Neural crest cell (in vitro differentiated cells): Measurements from ENCODE around the gene AP1B1. TPM values are rescaled to one million over a fixed set of nuclear protein-coding genes. Genes with fewer than 3 reads are reported as not detected.

ENCODE experiments used
- DNase-seq: peaks from one replicate; pipeline ENCODE4 v3.0.0; 2021; ENCODE audit warnings: low read depth, mixed read lengths, low spot score
- H3K27ac Mint-ChIP-seq: one replicate; pipeline ENCODE4 v1.8.0; 2021; ENCODE audit warnings: mild to moderate bottlenecking, mixed read lengths; ENCODE audit not compliant: unreplicated experiment
- H3K27me3 Mint-ChIP-seq: 2 replicates; pipeline ENCODE4 v1.8.0; 2021; ENCODE audit warnings: low read depth, mild to moderate bottlenecking, mixed read lengths
- H3K36me3 Mint-ChIP-seq: 2 replicates; pipeline ENCODE4 v1.8.0; 2021; ENCODE audit warnings: low read depth, mild to moderate bottlenecking, mixed read lengths
- H3K4me1 Mint-ChIP-seq: 2 replicates; pipeline ENCODE4 v1.8.0; 2021; ENCODE audit warnings: mixed read lengths
- H3K4me3 Mint-ChIP-seq: one replicate; pipeline ENCODE4 v1.8.0; 2021; ENCODE audit warnings: mild to moderate bottlenecking, mixed read lengths
- H3K9me3 Mint-ChIP-seq: 2 replicates; pipeline ENCODE4 v1.8.0; 2021; ENCODE audit warnings: mixed read lengths
- CTCF ChIP-seq: fragments of 200-600 bp; sonication (generic); conservative IDR thresholded peaks from 2 replicates; pipeline ENCODE4 v1.5.0; 2021; ENCODE audit warnings: antibody characterized with exemption, mild to moderate bottlenecking
- total RNA-seq: library from RNA; stranded (reverse); gene quantifications from 2 replicates; pipeline ENCODE4 v1.2.1, GENCODE V29; 2021

The AP1B1 gene
- total RNA-seq, 1 donor from 2014 or later, result 58.4 TPM

DNA sequence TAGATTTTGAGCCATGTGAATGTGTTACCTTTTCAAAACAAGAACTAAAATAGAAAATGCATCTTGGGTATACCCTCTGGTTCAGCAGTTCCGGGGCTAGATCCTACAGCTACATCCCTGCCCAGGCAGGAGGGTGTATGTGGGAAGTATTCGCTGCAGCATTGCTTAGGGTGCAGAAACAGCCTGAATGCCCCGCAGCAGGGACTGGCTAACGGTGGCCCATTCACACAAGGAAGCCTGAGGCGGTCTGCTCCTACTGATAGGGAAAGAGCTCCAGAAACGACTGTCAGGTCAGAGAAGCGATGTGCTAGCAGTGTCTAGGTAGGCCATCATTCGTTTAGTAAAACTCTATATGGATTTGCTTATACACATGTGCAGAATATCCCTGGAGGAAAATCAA, 63.0 kb downstream of the AP1B1 start:
- peak overlapping the region; percentile 35 for H3K27ac Mint-ChIP-seq
- H3K36me3 Mint-ChIP-seq, result no peaks in the 10 kb centered on the region
- H3K4me3 Mint-ChIP-seq, result no peak overlapping the region
- no peaks in the 10 kb centered on the region for H3K27me3 Mint-ChIP-seq
- peaks cover 15% of the 10 kb centered on the region for H3K4me1 Mint-ChIP-seq
- H3K9me3 Mint-ChIP-seq, result no peaks in the 10 kb centered on the region
- DNase-seq, result no peak
- TF ChIP-seq CTCF, result no peak

- no peak overlapping the region for H3K4me3 Mint-ChIP-seq
- no peak overlapping the region for H3K27ac Mint-ChIP-seq
Measured at GRCh38 chr22:29323641-29324040, 64.7 kb downstream of the AP1B1 start.

DNA sequence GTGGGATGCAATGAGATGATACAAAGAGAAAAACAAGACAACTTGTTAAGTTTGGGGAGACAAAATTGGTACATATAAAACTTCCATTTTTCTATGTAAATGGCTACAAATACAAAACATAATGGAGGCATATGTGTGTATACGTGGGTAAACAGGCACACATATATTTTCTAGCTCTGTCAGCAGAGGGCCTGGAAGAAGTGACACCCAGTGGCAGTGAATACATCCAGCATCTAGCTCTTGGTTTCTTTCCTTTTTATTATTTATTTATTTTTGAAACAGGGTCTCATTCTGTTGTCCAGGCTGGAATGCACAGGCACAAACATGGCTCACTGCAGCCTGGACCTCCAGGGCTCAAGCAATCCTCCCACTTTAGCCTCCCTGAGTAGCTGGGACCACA, 67.8 kb downstream of the AP1B1 start:
- no peak for DNase-seq
- Mint-ChIP-seq H3K9me3 (no peaks in the 10 kb centered on the region), H3K27me3 (peaks cover 24% of the 10 kb centered on the region), H3K36me3 (no peaks in the 10 kb centered on the region), H3K27ac (no peak overlapping the region), H3K4me3 (no peak overlapping the region), H3K4me1 (peaks cover 4% of the 10 kb centered on the region)
- TF ChIP-seq CTCF, result peak; percentile 32

More at GRCh38 chr22:29323641-29324040, 64.7 kb downstream of the AP1B1 start:
- Mint-ChIP-seq H3K27me3 (no peaks in the 10 kb centered on the region), H3K9me3 (no peaks in the 10 kb centered on the region), H3K36me3 (no peaks in the 10 kb centered on the region), H3K4me1 (peaks cover 10% of the 10 kb centered on the region)
- no peak for TF ChIP-seq CTCF
- no peak for DNase-seq

DNA sequence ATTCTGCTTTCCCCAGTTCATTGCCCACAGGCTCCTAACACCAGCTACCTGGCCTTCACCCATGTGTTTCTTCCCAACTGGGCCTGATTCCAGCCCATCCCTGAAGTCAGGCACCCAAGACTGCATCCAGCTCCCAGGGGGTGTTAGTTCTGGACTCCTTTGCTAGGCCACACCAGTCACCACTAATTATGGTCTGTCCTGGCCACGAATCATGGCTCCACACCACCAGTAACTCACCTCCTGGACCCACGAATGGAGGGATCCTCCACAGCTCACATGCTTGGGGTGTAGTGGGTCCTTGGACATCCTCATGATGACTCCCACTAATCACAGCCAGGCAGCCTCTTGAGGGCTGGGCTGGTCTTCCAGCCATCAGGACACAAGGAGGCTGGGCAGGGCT, 69.3 kb downstream of the AP1B1 start:
- Mint-ChIP-seq H3K27me3 (peaks cover 32% of the 10 kb centered on the region), H3K4me1 (peaks cover 5% of the 10 kb centered on the region), H3K27ac (no peak overlapping the region), H3K4me3 (no peak overlapping the region), H3K9me3 (no peaks in the 10 kb centered on the region), H3K36me3 (no peaks in the 10 kb centered on the region)
- no peak for TF ChIP-seq CTCF
- DNase-seq, result no peak

DNA sequence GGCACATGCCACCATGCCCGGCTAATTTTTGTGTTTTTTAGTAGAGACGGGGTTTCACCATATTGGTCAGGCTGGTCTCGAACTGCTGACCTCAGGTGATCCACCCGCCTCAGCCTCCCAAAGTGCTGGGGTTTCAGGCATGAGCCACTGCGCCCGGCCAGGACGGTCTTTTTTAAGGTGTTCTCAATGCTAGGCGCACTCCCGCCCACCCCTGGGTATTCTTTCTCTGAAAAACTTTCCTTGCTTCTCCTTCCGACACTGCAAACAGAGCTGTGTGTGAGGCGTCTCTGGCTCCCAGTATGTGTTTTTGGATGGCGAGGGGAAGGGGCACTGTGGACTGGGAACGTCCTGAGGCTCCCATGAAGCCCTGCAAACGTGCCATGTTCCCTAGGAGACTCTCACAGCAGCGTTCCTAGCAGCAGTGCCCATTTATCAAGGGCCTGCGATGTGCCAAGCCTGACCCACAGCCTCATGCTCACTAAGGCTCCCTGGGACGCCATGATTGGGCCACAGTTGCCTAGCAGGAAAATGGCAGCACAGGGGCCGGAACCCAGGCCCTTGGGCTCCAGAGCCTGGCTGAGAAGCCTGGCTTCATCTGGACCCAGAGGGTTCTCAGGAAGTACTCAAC, 70.4 kb downstream of the AP1B1 start:
- Mint-ChIP-seq H3K27me3 (peaks cover 44% of the 10 kb centered on the region), H3K4me1 (peaks cover 6% of the 10 kb centered on the region), H3K4me3 (peak overlapping the region; percentile 61), H3K27ac (no peak overlapping the region), H3K36me3 (no peaks in the 10 kb centered on the region), H3K9me3 (no peaks in the 10 kb centered on the region)
- DNase-seq, result no peak
- TF ChIP-seq CTCF, result no peak
